Thyroid gland (tissue), 4 donors: ENCODE results near the gene RIC8B.

Experiments
- CTCF ChIP-seq, 6 experiments: fragments of 200-600 bp in 3 of 6; fragments of 450-650 bp in 3 of 6; sonication (generic) in 3 of 6; IDR thresholded peaks; one replicate each; pipeline ENCODE4 v1.5.1; 2016 to 2019; ENCODE audit warnings: antibody characterized with exemption in 6 of 6, mild to moderate bottlenecking in 2 of 6, inconsistent platforms in 1 of 6, moderate library complexity in 1 of 6
- POLR2A ChIP-seq, 2 donors: fragments of 450-650 bp; IDR thresholded peaks; one replicate each; pipeline ENCODE4 v1.6.1; 2017; ENCODE audit warnings: antibody characterized with exemption in 2 of 2, mild to moderate bottlenecking in 2 of 2, moderate library complexity in 1 of 2

- TF ChIP-seq CTCF (IDR thresholded peaks at IDR 0.05) (no peak), POLR2A (IDR thresholded peaks at IDR 0.05) (no peak)
Observed at GRCh38 chr12:106741247-106741646, 33.2 kb upstream of the RIC8B start.
